ENCODE measurements around the gene ARNT2.
"Not testable (repeated sequence)": the region's sequence is repeated elsewhere in the genome, so short reads cannot be mapped to it uniquely, and the experiment has no call there.

The ARNT2 gene

DNA sequence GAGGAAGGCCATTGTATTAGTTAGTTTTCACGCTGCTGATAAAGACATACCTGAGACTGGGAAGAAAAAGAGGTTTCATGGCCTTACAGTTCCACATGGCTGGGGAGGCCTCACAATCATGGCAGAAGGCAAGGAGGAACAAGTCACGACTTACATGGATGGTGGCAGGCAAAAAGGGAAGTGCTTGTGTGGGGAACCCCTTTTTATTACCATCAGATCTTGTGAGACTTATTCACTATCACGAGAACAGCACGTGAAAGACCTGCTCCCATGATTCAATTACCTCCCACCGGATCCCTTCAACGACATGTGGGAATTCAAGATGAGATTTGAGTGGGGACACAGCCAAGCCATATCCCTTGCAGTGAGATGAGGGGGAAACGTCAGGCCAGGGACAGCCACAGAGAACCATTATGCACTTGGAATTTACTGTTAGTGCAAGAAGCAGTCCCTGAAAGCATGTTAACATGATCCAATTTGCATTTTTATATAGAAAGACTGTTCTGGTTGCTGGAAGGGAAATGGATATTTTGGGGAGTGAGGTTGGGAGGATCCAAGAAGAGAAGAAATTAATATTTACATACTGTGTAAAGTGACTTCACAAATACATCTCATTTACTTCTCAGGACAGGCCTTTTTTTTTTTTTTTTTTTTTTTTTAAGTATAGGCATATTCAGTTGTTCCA is 87.1 kb downstream of the ARNT2 start:
- DNase-seq (ENCODE audit: low read depth, low spot score): no peak

DNA sequence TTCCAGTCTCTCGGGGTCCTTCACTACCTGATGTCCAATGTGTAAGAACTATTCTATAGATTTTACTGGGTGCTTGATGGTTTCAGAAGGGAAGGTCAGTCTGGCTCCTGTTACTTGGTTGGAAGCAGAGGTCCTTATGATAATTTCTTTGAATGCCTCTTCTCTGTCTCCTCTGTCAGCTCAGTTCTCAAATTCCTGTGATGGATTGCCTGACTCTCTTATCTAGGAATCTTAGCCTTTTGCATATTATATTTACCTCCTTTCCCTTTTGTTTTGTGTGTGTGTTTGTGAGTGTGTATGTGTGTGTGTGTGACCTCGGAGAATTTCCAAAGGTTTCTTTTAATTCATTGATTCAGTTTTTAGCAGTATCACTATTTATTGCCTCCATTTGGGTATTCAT is 88.2 kb downstream of the ARNT2 start:
- DNase-seq (ENCODE audit: low read depth, low spot score): no peak

DNA sequence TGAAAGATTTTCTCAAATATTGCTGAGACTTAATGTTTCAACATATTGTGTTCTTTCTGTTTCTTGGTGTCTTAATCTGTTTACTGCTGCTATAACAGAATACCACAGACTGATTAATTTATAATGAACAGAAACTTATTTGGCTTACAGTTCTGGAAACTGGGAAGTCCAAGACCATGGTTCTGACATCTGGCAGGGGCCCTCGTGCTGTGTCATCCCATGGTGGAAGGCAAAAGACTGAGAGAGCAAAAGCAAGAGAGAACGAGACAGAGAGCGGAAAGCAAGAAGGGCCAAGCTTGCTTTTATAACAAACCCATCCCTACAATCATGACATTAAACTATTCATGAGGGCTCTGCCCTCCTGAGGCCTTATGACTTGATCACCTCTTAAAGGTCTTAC is 88.7 kb downstream of the ARNT2 start:
- DNase-seq (ENCODE audit: low read depth, low spot score): no peak

DNA sequence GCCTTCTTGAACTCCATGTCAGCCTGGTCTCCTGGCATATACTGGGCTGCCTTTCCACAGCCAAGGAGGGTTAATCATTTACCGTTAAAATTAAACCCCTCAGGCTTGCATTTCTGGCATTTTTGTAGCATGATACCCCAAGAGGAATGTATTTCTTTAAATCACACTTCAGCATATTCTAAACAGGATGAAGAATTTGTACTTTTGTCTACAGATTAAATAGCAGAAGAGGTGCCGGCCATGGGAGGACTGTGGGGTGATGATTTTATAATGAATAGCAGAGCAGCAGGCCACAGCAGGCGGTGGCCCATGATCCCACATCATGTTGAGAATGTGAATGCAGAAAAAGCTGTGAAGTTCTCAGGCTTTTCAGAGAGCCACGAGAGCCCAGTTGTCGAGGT is 90.2 kb downstream of the ARNT2 start:
- peak; percentile 32 for DNase-seq (ENCODE audit: low read depth, low spot score)

- no peak for DNase-seq (ENCODE audit: low read depth, low spot score)
These were observed 90.6 kb downstream of the ARNT2 start for GRCh38 chr15:80494756-80495155.

DNA sequence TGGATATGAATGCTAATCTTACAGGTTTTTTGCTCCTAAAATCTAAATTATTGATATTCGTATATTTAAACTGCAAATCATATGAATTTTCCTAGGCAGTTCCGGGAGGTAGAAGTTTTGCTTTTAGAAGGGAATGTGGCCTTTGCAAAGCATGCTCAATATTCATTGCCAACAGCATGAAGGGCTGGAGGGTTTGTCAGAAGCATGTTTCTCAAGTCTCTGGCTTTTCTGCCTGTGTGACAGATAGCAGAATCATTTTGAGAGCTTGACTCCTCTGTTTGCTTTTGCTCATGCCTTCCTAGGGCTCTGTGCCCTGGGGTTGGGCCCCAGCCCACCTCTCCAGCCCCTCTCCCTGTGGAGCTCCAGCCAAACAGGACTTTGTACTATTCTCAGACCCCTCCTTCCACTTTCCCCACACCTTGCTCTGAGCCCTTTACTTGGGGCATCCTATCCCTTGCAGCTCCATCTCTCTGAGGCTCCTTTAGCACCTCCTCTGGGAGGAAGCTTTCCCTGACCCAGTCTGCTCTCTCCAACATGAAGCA is 91.3 kb downstream of the ARNT2 start:
- DNase-seq (ENCODE audit: low read depth, low spot score): no peak

DNA sequence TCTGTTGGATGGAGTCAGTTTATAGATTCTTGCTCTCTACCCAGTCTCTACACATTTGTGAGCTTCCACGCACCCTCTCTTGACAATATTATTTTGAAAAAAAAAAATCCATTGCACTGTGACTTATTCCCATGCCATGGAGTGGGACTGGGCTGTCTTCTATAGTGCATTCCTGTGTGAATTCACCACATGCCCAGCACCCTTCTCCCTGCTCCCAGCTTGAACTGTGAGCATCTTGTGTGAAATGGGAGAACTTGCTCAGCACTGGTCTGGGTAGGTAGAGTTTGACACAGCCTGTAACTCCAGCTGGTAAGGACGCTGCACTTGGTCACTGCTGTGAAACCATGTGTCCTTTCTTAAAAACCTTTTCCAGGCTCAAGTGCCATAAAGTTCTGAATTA is 91.9 kb downstream of the ARNT2 start:
- DNase-seq (ENCODE audit: low read depth, low spot score): no peak

DNA sequence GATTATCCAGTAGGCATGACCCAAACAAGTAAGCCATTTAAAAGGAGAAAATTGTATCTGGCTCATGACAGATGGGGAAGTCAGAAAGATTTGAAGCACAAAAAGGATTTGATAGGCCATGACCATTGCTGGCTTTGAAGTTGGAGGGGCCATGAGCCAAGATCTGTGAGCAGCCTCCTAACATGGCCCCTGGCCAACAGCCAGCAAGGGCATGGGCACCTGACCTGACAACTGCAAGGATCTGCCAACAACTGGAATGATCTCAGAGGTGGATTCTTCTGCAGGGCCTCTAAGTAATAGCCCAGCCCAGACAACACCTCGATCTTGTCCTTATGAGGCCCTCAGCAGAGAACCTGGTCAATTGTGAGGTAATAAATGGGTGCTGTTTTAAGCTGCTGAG is 93.0 kb downstream of the ARNT2 start:
- no peak for DNase-seq (ENCODE audit: low read depth, low spot score)

GRCh38 chr15:80498652-80499051 is 94.5 kb downstream of the ARNT2 start:
- DNase-seq (ENCODE audit: low read depth, low spot score): no peak

GRCh38 chr15:80500021-80500420 is 95.8 kb downstream of the ARNT2 start:
- DNase-seq (ENCODE audit: low read depth, low spot score): no peak

GRCh38 chr15:80501476-80501875 is 97.3 kb downstream of the ARNT2 start:
- DNase-seq (ENCODE audit: low read depth, low spot score): no peak

GRCh38 chr15:80502782-80503181 is 98.6 kb downstream of the ARNT2 start:
- DNase-seq (ENCODE audit: low read depth, low spot score): no peak

DNA sequence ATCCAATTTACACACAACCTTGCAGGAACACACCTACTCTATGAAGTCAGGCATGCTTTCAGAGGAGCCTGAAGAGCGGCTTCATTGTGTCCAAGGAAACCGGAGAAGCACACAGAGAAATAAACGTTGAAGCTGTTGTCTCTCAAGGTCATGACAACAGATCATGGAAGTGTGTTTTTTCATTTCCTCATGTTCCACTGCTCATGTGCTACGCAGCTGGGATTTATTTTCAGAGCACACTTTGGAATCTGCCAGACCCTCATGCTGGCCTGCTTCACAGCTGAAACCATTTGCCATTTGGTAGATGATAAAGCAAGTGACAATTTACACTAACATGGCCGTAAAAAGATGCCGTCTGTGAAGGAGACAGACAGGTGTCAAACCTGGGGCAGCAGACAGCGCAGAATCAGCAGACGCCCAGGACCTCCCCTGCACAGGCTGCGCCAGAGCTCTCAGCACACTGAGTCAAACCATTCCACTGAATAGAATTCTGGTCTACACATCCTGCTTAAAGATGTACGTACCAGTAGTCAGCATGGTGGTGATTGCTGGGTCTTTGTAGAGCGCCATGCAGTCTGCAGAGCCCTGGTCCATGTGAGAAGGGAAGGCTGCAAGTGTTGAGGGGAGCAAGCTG is 99.3 kb downstream of the ARNT2 start:
- DNase-seq (ENCODE audit: low read depth, low spot score): no peak

GRCh38 chr15:80504931-80505330 is 100.7 kb downstream of the ARNT2 start:
- no peak for DNase-seq (ENCODE audit: low read depth, low spot score)

DNA sequence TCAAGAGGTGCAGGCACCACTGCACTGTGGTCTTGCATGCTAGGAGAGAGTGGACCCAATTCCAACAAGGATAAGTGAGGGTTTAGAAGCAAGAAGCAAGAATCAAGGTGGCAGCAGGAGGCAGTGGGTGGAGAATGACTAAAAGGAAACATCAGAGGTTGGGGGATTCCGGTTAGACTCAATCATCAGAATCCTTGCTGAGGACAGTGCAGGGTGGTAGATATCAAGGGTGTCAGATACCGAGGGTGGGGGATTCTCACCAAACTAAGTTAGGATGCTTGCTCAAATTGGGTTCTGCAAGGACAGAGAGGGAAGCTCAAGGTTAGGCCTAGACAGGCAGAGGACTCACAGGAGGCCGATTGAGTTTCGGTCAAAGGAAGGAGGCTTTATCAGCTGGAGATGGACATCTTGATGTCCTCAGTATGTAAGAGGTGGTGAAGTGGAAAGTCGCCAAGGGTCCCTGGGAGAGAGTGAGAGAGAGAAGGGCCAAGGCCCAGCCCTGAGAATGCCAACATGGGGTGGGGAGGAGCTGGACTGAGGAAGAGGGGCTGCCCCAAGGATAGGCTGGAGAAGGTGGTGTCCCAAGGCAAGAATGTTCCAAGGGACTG is 102.2 kb downstream of the ARNT2 start:
- no peak for DNase-seq (ENCODE audit: low read depth, low spot score)

- no peak for DNase-seq (ENCODE audit: low read depth, low spot score)
These were observed 102.9 kb downstream of the ARNT2 start for GRCh38 chr15:80507131-80507530.

DNA sequence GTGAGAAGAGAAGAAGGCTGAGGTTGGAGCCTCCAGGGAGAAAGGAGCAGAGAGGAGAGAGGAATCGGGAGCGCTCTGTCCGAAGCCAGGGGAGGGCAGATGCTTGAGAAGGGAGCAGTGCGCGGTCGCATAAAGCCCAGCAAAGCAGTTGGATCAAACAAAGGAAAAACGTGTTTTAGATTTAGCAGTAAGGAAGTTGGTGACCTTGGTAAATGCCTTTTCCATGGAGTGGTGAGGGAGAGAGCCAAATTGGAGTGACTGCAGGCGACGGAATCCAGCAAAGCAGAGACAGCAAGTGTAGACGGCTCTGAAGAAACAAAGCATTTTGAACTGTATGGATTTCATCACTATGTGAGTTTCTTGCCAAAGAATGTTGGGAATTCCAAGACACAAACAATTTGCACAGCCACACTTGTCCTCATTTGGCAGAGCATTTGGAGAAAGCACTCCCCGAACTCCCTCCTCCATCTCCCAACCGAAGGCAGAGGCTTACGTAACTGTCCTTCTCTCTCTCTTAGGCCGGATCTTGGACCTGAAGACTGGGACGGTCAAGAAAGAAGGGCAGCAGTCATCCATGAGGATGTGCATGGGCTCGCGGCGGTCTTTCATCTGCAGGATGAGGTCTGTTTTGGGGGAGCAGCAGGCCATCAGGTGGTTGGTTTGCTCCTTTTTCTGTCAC is 103.6 kb downstream of the ARNT2 start:
- DNase-seq (ENCODE audit: low read depth, low spot score): no peak

GRCh38 chr15:80508783-80509182 is 104.6 kb downstream of the ARNT2 start:
- no peak for DNase-seq (ENCODE audit: low read depth, low spot score)

DNA sequence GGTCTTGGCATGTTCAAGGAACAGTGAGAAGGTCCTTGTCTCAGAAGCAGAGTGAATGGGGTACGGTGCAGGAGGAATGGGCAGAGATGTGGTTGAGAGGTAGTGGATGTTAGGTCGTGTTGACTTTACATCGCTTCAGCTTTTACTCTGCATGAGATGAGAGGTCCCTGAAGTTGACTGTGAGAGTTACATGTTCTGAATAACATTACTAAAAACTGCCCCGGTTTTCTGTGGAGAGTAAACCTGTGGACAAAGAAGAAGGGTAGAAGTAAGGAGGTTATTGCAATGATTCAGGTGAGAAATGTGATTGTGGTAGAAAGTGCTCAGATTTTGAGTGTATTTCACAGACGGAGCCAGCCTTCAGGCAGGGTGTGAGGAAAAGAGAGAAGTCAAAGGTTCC is 105.6 kb downstream of the ARNT2 start:
- no peak for DNase-seq (ENCODE audit: low read depth, low spot score)

GRCh38 chr15:80510985-80511384 is 106.8 kb downstream of the ARNT2 start:
- not testable (repeated sequence) for DNase-seq (ENCODE audit: low read depth, low spot score)

GRCh38 chr15:80512726-80513660 is 108.8 kb downstream of the ARNT2 start:
- no peak for DNase-seq (ENCODE audit: low read depth, low spot score)

All from smooth muscle cell of the brain vasculature (primary cell).